ENCODE measurements around the gene PLXNA4. TPM values are rescaled to one million over a fixed set of nuclear protein-coding genes. Genes with fewer than 3 reads are reported as not detected.

Gene PLXNA4
- total RNA-seq, 1 experiment from 2014 or later: 0.81 TPM

- DNase-seq (ENCODE audit: low spot score) (no peak), ATAC-seq (no peak)
- TF ChIP-seq JAZF1 (CRISPR knock-in tag; IDR thresholded peaks at IDR 0.05) (no peak), ZNF219 (CRISPR knock-in tag; IDR thresholded peaks at IDR 0.05; ENCODE audit: borderline replicate concordance) (no peak), TCF7 (CRISPR knock-in tag; IDR thresholded peaks at IDR 0.05; ENCODE audit: low read depth) (no peak), ATF1 (CRISPR knock-in tag; IDR thresholded peaks at IDR 0.05) (no peak), AR (CRISPR knock-in tag; IDR thresholded peaks at IDR 0.05) (no peak), JUN (CRISPR knock-in tag; IDR thresholded peaks at IDR 0.05) (no peak), ATF2 (CRISPR knock-in tag; IDR thresholded peaks at IDR 0.05; ENCODE audit: borderline replicate concordance, low read depth) (no peak), ZNF317 (CRISPR knock-in tag; IDR thresholded peaks at IDR 0.05; ENCODE audit: borderline replicate concordance, low read depth) (no peak), USF1 (CRISPR knock-in tag; IDR thresholded peaks at IDR 0.05) (no peak), OVOL2 (CRISPR knock-in tag; IDR thresholded peaks at IDR 0.05; ENCODE audit: borderline replicate concordance) (no peak), FOXP1 (CRISPR knock-in tag; IDR thresholded peaks at IDR 0.05; ENCODE audit: borderline replicate concordance) (no peak), MXD4 (CRISPR knock-in tag; IDR thresholded peaks at IDR 0.05; ENCODE audit: borderline replicate concordance) (no peak), NR2C2 (CRISPR knock-in tag; IDR thresholded peaks at IDR 0.05) (no peak), PRDM15 (CRISPR knock-in tag; IDR thresholded peaks at IDR 0.05) (no peak), E2F4 (CRISPR knock-in tag; IDR thresholded peaks at IDR 0.05; ENCODE audit: borderline replicate concordance, low read depth) (no peak), GABPB1 (CRISPR knock-in tag; IDR thresholded peaks at IDR 0.05) (no peak)
- ChIA-PET CTCF (interaction anchor here (0.7 to 1.4 kb wide), 3 partner anchors 10 to 53 kb away, joined by 3 to 4 read pairs (median 3); no protein-coding TSS in a partner anchor), POLR2A (no interaction called here)
- Mint-ChIP-seq H3K4me3 (no peak overlapping the region), H3K4me1 (peaks cover 7% of the 10 kb centered on the region), H3K27ac (no peak overlapping the region), H3K36me3 (no peaks in the 10 kb centered on the region), H3K27me3 (ENCODE audit: low read depth) (no peaks in the 10 kb centered on the region; the same call in 1 of the 2 replicates), H3K9me3 (no peaks in the 10 kb centered on the region)
Measured at GRCh38 chr7:132527467-132528410, 48.5 kb downstream of the PLXNA4 start.

Measured in WTC11 (cell line).